ENCODE data around the gene MFSD2A.
"Not testable (repeated sequence)": the region's sequence is repeated elsewhere in the genome, so short reads cannot be mapped to it uniquely, and the experiment has no call there.

Gene MFSD2A

DNA sequence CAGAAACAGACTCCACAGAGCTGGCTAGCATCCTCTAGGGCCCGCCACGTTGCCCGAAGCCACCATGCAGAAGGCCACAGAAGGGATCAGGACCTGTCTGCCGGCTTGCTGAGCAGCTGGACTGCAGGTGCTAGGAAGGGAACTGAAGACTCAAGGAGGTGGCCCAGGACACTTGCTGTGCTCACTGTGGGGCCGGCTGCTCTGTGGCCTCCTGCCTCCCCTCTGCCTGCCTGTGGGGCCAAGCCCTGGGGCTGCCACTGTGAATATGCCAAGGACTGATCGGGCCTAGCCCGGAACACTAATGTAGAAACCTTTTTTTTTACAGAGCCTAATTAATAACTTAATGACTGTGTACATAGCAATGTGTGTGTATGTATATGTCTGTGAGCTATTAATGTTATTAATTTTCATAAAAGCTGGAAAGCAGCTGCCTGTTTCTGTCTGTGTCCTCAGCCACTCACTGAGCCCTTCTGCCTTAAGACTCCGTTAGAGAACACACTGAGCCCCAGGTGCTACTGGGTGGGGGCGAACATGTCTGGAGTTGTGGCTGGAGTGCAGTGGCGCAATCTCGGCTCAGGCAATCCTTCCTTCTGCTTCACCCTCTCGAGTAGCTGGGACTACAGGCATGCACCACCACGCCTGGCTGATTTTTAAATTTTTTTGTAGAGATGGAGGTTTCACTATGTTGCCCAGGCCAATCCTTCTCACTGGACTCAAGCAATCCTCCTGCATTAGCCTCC lies 14.8 kb downstream of the MFSD2A start:
- DNase-seq: no peak

DNA sequence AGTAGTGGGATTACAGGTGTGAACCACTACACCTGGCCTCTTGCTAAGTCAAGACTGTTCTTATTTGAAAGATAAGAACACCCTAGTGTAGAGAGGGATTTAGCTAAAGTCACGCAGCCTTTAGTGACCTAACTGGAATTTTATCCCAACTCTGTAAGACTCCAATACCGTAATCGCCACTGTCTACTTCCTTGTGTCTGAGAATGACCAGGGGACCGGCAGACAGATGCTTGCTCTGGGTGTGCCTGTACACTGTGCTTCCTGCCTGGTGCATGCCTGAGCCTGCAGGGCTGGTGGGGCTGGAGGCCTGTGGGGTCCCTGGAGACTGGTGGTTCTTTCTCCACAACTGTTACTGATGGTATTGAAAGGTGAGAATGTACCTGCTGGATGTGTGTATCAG lies 15.3 kb downstream of the MFSD2A start:
- no peak for DNase-seq

DNA sequence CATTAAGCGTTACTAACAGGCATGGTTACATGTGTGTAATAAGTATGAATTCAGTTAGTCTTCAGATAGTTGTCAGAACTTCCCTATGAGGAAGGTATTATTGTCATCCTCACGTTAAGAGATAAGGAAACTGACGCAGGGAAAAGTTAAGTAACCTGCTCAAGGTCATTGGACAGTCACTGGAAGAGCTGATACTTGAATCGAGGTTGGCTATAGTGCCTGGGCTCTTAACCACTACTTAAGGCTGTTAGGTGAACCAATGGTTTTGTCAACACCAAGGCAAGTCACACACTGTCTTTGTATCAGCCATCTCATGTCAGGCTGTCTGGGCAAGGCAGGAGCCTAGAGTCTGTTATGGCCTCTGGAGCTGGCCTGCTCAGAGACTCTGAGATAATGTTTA lies 16.2 kb downstream of the MFSD2A start:
- DNase-seq: no peak

DNA sequence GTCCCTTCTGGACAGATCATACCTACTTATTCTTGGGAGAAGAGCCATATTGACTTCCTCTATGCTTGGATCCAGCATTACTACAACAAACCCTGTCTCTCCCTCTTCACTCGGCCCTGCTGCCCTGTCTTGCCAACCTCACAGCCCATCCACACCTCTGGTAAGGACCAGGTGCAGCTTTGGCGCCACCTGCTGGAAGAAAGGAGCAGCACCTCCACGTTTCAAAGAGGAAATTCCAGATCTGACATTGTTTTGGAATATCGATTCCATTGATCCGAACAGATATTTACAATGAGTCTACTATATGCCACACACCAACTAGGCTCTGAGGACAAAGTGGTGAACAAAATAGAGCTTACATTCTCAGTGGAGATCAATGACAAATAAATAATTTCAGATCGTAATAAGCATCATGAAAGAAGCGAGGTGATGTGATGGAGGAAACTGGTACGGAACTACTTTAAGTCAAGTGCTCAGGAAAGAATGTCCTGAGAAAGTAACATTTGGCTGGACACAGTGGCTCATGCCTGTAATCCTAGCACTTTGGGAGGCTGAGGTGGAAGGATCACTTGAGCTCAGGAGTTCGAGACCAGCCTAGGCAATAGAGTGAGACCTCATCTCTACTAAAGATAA lies 18.7 kb downstream of the MFSD2A start:
- DNase-seq: peak; percentile 100

DNA sequence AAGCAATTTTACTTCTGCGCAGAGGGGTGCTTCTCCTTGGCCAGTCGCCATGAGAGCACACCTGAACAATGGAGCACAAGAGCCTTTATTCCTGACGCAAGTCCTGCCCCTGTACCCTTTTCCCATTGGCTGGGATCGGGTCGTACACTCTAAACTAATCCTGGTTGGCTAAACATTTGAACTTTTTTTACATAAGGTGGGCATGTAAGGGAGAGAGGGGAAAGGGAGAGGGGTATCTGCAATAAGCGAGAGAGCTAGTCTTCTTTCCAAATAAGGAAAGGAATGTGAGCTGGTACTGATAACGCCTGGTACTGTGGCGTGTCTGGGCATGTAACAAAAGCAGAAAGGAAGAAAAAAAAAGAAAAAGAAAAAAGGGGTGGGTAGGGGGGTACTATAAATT lies 21.8 kb downstream of the MFSD2A start:
- DNase-seq: peak; percentile 94

DNA sequence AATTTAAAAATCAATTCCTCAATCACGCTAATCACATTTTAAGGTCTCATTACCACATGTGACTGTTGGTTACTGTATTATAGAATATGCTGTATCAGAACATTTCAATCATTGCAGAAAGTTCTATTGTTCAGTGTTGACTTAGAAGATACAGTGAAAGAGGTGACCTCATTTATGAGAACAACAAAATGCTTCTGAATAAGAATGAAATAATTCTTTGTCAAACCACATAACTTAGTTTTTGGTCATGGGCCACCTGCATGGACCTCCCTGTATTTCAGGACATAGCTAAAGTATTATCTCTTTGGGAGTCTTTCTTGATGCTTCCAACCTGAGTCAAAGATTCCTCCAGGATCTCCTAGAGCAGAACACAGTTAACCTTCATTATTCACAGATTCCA lies 22.3 kb downstream of the MFSD2A start:
- no peak for DNase-seq

DNA sequence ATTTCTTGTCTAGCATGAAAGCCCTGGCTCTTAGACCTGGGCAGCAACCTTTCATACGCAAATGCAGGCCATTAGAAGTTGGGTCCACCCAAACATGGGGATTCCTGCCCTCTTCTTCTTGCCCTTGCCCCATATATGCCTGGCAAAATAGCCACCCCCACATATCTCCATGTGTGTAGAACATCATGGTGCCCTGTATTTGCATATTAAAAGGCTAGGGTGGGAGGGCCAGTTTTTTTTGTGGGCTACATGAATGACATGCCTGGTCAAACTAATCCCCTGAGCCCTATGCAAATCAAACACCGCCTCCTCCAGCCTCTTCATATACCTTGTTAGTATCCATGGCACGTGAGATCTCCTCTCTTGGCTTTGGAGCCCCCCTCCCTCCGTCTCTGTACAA lies 24.7 kb downstream of the MFSD2A start:
- no peak for DNase-seq

DNA sequence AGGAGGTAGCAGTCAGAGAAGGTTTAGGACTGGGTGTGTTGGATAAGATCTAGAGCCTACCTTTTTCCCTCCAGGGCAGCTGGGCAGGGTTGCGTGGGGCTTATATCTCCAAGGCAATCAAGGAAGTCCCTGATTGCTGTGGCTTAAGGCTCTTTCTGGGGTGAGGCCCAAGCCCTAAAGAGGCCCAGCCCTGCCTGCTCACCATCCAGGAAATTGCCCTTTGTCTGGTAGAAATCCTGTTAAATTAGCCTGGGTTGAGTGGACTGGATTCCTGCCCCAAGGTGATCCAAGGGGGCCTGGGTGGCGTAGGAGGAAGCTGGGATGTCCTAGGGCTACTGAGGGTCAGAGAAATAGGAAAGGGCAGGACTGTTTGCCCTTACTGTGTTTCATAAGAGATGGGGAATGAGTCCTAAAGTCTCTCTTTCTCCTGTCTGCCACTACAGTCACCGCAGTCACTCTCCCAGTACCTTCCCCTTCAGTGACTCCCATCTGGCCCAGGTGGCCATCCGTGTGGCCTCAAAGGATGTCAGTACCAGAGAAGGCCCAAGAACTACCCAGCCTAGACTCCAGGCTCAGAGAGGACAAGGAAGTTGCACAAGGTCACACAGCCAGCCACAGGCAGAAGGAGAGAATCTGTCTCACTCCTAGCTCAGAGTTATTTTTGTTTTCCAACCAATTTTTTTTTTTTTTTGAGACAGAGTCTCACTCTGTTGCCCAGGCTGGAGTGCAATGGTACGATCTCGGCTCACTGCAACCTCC lies 25.8 kb downstream of the MFSD2A start:
- no peak for DNase-seq

DNA sequence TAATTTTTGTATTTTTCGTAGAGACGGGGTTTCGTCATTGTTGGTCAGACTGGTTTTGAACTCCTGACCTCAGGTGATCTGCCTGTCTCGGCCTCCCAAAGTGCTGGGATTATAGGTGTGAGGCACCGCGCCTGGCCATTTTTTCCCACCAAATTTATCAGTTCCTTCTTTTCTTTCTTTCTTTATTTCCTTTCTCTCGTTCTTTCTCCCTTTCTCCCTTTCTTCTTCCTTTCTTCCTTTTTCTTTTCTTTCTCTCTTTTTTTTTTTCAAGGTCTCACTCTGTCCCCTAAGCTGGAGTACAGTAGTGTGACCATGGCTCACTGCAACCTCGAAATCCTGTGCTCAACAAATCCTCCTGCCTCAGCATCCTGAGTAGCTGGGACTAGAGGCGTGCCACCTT lies 26.4 kb downstream of the MFSD2A start:
- DNase-seq: no peak

DNA sequence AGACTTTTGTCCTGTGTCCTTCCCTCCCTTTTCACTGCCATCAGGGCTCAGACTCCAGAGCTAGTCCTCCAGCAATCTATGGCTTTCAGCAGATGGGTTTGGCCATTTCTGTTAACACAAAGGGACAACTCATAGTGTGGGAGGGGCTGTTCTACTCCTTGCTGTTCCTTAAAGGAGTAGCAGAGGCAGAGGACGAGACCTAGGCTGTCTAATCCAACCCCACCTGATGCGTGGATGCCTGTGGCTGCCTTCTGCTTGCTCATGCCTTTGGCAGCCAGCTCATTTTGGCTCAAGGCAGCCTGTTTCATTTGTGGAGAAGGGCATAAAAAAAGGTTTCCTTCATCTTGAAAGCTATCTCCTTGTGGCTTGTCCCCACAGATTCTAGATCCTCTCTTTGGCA lies 27.0 kb downstream of the MFSD2A start:
- DNase-seq: no peak

DNA sequence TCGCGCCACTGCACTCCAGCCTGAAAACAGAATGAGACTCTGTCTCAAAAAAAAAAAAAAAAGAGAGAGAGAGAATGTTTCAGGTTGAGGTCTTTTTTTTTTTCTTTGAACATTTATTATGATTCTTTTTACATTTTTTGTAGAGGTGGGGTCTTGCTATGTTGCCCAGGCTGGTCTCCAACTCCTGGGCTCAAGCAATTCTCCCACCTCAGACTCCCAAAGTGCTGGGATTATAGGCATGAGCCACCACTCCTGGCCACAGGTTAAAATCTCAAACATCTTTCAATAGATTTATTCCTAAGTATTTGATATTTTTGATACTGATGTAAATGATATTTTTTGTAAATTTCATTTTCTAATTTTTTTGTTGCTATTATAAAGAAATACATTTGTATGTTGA lies 29.5 kb downstream of the MFSD2A start:
- not testable (repeated sequence) for DNase-seq

DNA sequence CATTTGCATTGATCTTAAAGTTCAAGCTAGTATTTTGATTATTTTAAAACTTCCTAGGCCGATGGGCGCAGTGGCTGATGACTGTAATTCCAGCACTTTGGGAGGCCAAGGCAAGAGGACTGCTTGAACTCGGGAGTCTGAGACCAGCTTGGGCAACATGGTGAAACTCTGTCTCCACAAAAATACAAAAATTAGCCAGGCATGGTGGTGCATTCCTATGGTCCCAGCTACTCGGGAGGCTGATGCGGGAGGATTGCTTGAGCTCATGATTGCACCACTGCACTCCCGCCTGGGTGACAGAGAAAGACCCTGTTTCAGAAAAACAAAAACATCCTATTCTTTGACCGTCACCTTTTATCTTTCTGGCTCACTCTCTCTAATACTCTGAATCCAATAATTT lies 30.0 kb downstream of the MFSD2A start:
- no peak for DNase-seq

DNA sequence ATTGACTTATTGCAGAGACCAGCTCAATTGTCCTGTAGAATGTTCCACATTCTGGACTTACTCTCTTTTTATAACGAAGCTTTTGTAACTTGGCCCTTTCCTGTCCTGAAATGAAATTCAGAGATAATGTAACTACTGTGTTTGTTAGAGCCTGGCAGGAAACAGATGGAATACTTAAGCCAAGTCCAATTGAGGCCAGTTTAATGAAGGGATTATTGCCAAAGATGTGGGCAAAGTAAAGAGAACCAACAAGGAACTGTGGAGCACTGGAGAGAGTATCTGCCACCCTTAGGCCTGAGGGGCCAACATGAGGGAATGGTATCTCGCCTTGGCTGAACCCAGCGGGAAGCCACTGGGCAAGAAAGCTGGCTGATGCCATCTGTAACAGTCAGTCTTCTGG lies 32.9 kb downstream of the MFSD2A start:
- no peak for DNase-seq

DNA sequence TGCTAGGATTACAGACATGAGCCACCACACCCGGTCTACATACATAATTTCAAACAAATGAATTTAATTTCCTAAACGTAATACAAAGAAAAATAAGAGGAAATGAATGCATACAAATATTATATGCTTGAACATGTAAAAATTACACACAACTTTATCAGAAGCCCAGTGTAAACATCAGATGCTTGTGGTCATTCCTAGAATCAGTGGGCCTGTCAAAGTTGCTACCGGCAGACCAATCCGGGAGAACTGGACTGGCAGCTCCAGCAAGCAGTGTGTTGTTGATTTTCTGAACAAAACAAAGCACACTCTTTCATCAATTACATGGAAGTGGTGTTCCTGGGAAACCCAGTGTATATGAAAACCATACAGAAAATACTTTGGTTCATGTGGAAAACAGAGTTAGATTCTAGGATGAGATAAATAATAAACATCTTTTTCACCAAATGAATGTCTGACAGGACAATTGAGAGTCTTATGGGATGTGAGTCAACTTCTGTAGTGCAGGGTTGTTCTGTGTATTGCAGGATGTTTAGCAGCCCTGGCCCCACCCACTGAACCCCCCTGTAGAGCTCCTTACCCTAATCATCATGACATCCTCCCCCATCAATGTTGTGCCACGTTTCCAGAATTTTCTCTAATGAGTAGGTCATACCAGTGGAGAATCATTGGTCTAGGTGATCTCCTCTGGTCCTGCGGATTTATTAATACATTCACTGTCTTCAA lies 33.8 kb downstream of the MFSD2A start:
- no peak for DNase-seq

DNA sequence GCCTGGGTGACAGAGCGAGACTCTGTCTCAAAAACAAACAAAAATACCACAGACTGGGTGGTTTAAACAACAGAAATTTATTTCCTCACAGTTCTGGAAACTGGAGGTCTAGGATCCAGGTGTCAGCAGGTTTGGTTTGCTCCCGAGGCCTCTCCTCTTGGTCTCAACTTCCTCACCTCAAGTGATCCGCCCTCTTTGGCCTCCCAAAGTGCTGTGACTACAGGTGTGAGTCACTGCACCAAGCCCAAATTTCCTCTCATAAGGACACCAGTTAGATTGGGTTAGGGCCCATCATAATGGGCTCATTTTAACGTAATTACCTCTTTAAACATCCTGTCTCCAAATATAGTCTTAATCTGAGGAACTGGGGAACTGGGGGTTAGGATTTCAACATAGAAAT lies 35.5 kb downstream of the MFSD2A start:
- no peak for DNase-seq

DNA sequence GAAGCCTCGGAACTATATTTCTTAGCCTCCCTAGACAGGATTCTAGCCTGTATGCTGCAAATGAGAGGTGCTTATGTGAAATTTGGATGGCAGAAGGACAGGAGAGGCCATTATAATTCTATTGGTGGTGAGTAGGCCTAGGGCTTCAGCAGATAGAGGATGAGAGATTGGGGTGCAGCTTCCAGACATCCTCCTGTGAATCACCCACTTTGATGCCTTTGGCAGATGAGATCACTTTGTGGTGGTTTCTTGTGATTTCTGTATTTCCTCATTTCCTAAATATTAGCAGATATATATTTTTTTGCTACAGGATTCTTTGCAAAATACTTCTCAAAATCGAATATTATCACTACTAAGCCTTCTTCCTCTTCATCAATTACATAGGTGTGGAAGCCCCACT lies 37.3 kb downstream of the MFSD2A start:
- no peak for DNase-seq

DNA sequence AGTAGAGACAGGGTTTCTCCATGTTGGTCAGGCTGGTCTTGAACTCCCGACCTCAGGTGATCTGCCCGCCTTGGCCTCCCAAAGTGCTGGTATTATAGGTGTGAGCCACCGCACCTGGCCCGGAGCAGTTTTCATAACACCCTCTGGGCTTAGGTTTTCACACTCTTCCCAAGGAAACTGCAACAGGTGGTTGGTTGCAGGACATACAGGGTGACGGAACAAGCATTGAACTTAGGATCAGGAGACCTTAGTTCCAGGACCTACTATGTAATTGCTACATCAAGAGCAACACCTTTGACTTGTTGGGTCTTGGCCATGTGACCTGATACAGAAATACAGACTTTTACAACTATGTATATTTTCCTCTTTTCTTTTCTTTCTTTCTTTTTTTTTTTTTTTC lies 37.9 kb downstream of the MFSD2A start:
- DNase-seq: no peak

DNA sequence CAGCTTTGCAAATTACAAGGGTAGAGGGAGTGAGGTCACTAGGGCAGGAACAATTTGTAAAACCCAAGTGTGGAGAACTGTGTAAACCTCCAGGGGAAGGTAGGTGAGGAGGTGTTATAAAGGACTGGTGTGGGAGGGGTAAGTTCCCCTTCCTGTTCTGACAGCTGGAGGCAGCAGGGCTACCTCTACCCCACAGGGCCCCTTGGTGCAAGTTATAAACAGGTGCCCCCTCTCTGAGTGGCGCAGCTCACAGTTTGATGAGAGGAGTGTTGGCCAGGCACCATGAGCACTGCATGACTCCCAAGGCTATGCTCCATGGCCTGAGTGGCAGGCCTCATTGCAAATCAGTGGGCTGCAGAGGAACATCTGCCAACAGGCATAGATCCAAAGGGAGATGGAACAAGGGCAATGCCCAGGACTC lies 41.0 kb downstream of the MFSD2A start:
- peak; percentile 92 for DNase-seq

DNA sequence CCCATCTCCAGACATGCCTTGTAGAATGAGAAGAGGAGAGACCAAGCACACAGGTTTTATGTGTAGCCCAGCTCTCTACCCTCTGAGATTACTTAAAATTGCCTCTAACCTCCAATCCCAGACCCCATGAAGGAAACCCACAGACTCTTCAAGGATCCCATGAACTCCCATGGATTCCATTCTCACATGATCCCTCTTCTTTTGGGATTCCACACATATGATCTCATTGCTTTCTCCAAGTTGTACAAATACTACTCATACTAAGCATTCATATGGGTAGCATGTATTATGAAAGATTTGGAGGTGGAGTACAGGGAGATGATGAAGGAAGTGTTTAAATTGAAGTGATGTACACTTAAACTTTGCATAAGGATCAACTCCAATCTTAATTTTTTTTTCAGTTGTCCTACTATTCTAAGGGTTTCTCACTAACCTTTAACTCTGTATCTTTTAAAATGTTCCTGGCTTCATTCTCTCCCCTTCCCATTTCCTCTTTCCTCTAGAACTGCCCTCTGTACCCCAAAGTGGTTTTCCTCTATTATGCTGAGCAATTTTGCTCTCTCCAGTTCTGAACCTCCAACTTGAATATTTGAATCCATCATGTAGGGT lies 41.6 kb downstream of the MFSD2A start:
- no peak for DNase-seq

DNA sequence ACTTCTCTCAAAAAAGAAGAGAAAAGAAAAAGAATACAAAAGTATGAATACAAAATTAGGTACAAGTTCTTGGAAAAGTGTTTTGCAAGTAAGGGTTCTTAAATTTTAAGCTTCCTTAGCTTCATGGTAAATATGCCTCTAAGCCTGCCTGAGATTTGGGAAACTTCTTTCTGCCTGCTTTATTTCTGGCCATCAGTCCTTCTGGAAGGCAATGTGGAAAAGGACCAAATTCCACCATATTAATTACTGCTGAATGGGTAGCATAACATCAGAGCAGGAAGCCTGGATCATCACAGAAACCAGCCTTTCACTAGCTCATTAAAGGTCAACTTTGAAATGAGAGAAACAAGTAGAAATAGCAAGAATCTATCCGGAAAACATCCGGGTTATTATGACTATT lies 46.5 kb downstream of the MFSD2A start:
- no peak for DNase-seq

DNA sequence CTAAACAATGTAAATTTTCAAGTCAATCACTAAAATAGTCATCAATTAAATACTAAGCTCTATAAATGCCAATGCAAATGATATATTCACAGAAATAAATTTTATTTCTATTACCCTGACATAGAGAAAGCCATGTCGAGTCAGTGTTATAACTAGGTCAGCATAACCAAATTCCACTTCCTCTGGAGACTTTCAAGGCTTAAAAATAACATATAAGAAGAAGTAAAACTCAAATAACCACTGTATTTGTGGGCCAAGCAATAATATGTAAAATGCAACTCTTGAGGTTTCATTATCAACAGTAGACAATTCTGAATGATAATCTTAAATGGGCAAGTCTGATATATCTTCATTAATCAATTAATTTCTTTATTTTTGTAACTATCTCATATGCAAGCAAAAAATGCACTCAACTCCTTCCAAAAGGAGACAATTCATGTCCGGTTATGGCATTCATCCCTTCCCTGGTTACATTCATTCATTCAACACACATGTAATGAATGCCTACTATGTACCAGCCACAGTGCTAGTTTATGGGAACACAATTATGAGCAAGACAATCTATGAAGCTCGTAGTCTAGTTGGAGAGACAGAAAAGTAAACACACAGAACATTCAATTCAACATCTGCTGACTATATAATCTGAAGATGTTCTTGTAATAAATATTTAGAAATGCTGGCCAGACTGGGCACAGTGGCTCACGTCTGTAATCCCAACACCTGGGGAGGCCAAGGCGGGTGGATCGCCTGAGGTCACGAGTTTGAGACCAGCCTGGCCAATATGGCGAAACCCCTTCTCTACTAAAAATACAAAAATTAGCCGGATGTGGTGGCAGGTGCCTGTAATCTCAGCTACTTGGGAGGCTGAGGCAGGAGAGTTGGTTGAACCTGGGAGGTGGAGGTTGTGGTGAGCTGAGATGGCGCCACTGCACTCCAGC lies 48.5 kb downstream of the MFSD2A start:
- DNase-seq: no peak

DNA sequence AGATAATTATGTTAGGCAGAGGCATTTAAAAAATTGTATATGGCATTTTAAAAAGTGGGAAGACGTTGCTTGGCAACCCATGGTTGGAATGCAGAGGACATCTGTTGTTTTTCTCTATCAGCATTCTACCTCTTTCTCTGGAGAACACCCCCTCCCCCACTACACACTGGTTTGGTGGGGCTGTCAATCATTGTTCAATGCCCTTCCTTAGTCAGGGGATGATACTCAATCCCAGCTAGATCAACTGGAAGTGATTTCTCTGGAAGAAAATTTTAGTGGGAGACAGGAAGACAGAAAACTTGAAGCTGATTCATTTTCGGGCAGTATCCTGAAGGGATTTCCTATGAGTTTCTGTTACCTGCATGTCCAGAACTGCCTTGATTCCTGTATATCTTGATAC lies 49.9 kb downstream of the MFSD2A start:
- DNase-seq: no peak
